Kasumi-1 (cell line): ENCODE measurements around the gene FOXD4.
"Not testable (repeated sequence)": the region's sequence is repeated elsewhere in the genome, so short reads cannot be mapped to it uniquely, and the experiment has no call there.

ENCODE experiments used
- DNase-seq, 2 experiments: peaks; one replicate each; lab custom pipeline; 2025; lab: John Stamatoyannopoulos, UW

The FOXD4 gene

DNA sequence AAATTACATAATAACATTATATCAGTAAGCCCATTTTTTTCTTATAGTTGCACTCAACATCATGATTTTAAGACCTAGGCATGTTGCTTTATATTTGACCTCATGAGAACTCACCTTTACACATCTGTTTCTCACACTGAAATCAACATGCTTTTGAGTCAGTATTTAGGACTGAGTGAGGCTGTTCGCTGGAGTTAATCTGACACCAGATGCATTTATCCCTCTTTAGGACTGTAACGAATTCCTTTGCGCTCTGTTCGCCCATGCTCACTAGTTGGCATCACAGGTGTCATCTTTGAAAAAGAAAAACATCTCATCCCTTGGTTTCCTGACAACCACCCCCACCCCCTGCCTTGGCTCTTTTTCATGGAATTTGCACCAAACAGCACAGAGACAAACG is 24.3 kb downstream of the FOXD4 start:
- DNase-seq: not testable (repeated sequence)

DNA sequence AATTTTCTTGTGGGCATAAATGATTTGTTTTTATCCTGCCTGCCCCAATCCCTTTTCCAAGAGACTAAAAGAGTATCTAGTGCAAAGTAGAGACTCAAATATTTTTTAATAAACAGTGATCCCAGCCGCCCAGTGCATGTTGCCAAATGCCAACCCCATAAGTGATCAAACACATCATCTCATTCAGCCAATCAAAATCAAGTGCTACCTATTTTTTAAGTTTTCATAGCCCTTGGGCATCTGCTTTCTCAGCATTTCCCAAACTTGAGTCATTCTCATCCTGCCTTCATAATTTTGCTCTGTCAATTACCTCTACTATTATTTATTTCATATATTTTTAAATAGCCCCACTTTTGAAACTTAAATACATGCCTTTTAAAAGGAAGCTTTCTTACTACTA is 27.4 kb downstream of the FOXD4 start:
- not testable (repeated sequence) for DNase-seq

DNA sequence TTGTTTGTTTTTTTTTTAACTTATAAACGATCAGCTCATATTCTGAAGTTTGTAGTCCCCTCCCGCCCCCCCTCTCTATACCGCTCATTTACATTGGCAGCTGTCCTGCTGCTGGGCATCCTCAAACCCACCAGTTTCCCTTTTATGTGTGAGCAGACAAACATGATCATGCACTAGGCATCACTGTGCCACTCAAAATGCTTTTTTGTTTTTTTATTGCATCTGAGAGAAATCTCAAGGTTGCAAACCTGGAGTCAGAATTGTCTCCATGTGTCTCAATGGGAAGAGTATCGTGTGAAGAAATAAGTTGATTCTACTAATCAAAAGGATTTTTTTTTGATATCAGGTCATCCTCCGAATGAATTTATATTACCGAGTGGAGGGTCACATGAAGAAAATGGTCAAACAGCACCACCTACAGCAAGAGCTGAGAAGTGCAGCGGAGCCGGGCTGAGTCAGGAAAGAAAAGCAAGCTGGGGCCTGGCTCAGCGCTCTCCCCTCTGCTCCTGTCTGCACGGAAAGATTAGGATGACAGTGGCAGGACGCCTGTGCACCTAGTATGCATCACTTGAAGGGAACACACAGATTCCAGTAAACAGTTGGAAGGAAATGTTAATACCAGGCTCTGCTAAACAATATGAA is 29.7 kb downstream of the FOXD4 start:
- not testable (repeated sequence) for DNase-seq

DNA sequence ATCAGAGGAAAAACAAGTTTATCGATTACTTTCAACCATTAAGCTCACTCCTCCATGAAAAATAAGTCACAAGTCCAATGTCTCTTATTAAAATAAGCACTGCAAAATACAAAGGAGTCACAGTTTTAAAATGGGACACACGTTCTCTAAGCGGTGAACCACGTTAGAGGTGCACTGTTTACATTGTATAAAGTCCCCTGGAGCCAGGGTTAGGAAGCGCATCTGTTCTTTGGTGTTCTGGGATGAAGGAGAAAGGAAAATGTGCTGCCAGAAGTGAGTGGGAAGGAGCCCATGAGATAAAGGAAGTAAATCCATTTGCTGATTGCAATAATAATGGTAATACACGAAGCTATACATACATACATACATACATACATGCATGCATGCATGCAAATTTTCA is 30.4 kb downstream of the FOXD4 start:
- not testable (repeated sequence) for DNase-seq

DNA sequence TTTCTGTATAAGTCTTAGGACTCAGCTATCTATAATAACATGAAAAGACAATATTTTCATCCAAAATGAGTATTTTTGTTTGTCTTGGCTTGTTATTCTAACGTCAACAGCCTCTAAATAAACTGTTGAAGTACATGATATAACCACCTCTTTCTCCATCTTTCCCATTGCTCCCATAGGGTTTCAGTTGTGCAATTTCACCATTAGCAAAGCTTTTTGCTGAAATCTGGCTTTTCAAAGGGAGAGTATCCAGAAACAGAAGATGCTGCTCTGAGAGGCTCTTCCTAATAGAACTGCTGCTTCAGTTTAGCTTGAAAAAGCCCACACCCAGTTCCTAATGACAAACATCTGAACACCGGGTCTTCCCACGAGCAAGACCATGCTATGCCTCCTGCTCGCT is 31.1 kb downstream of the FOXD4 start:
- not testable (repeated sequence) for DNase-seq

DNA sequence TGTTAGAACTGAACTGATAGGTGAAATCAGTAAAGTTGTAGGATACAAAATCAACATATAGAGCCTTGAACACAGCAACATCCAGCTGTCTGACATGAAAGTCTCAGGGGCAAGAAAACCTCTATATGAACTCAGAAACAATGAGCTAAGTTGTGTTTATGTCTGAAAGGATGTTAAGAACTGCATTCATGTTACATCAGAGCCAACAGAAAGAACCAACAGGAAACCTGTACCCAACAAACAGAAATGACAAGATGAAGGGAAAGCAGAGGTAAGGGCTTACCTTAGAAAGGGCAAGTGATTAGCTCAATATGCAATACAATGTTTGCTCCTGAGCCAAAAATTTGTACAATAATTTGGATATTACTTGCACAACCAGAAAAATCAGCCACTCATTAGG is 31.5 kb downstream of the FOXD4 start:
- DNase-seq: not testable (repeated sequence)

DNA sequence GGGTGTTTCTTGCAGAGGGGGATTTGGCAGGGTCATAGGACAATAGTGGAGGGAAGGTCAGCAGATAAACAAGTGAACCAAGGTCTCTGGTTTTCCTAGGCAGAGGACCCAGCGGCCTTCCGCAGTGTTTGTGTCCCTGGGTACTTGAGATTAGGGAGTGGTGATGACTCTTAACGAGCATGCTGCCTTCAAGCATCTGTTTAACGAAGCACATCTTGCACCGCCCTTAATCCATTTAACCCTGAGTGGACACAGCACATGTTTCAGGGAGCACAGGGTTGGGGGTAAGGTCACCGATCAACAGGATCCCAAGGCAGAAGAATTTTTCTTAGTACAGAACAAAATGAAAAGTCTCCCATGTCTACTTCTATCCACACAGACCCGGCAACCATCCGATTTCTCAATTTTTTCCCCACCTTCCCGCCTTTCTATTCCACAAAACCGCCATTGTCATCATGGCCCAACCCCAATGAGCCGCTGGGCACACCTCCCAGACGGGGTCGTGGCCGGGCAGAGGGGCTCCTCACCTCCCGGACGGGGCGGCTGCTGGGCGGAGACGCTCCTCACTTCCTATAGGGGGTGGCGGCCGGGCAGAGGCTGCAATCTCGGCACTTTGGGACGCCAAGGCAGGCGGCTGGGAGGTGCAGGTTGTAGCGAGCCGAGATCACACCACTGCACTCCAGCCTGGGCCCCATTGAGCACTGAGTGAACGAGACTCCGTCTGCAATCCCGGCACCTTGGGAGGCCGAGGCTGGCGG is 35.1 kb downstream of the FOXD4 start:
- DNase-seq: not testable (repeated sequence)

DNA sequence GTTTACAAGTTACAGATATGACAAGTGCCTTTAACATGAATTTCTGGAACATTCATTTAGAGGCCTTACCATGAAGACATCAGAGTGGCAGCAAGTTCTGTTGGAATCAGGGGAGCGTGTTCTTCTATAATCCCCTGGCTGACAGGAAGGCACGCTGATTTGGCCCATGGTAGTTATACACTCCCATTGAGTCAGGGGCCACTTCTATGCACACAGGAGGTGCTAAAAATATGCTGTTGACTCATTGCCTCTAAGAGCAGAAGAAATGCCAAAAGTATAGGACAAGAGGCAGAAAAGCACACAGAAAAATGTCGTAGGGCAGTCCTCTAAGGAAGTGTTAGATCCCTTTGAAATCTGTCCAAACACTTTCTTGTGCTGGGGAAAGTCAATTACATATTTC is 39.9 kb downstream of the FOXD4 start:
- not testable (repeated sequence) for DNase-seq

DNA sequence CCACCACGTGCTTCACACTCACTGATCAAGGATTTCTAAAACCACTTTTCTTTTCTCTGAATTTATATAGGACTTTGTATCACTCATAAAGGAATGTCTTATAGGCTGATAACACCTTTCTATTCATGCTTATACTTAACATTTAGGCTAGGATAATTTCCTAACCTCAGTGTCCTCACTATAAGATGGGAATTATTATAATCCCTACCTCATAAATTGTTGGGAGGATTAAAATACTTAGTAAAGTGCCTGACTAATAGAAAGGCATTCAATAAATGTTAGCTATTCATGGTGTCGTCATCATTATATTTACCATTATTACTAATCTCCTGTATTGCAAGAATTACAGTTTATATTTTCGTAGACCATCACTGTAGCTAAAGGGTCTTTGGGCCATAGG is 41.8 kb downstream of the FOXD4 start:
- DNase-seq: not testable (repeated sequence)

DNA sequence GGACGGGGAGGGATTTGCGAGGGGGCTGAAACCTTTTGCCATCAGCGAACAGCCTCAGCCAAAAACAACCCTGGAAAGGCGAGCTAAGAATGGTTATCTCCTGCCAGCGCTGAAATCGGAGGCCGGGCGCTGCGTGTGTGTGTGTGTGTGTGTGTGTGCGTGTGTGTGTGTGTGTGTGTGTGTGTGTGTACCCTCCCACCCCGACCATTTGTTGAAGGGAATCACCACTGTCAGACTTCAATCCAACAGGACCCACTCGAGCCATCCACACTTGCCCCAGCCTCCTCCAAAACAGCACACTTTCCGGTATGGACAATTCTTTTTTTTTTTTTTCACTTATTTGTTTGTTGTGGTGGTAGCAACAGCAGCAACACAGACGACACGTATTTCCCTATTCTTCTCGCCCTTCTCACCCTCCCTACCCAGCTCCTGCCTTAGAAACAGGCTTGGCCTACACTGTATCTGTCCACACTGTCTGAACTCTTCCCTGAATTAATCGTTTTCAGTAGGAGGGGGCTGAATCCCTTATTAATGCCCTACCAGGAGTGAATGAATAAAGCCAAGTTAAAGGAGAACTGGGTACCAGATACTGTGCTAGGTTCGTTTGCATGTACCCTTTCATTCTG is 44.2 kb downstream of the FOXD4 start:
- DNase-seq: not testable (repeated sequence)

DNA sequence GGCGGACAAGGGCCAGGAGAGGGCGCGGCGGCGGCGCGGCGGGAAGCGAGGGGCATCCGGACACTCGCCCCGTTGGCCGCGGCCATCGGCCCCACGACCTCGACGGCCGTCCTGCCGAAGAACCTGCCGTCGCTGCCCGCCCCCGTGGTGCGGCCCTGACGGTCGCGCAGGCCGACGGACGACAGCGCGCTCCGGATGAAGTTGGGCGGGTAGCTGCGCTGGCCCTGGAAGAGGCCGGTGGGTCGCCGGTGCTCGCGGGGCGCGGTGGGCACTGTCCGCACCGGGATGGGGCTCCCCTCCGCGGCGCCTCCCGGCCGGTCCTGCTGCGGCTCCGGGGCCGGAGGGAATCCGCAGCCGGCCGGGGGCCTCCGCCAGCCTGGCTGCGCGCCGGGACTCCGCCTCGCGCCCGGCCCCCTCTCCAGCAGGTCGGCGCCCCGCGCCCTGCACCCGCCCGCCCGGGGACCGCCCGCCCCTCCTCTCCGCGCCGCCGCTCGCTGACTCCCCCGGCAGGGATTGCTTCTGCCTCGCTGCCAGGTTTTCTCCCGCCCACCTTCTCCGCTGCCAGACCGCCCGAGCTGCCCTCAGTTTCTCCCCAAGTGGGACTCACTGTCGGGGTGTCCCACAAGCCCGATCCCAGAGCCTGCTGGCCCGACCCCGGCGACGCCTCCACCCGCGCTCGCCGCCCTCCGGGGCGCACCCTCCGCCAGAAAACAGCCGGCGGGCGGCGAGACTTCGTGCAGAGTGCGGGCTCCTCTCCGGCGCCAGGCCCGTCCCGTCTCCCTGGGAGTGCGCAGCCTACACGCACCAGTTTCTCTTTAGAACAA is 44.9 kb downstream of the FOXD4 start:
- not testable (repeated sequence) for DNase-seq
